ENCODE data around the gene NUP133.

- no peak for TF ChIP-seq POLR2A (IDR thresholded peaks at IDR 0.05; ENCODE audit: low read depth, low read length)
- TF ChIP-seq SPI1 (IDR thresholded peaks at IDR 0.05; ENCODE audit: low read depth, low read length), result no peak
- TF ChIP-seq POLR2AphosphoS5 (IDR thresholded peaks at IDR 0.05; ENCODE audit: low read depth, low read length), result no peak
These were observed 1.4 kb upstream of the NUP133 start for GRCh38 chr1:229509576-229509975.

Data from GM12891 (cell line).